Loucy (cell line): ENCODE data around the gene DYRK1B.

ENCODE experiments used
- EZH2phosphoT487 ChIP-seq: fragments of 200-600 bp; IDR thresholded peaks from 2 replicates; pipeline ENCODE4 v1.6.1; 2018; ENCODE audit warnings: antibody characterized with exemption, mild to moderate bottlenecking, moderate library complexity, borderline replicate concordance
- TF ChIP-seq, protein P1 (sequence below): fragments of 200-600 bp; sonication (generic); conservative IDR thresholded peaks from 2 replicates; pipeline ENCODE4 v1.5.1; 2014; ENCODE audit warnings: mild to moderate bottlenecking, antibody characterized with exemption, low read length

DNA sequence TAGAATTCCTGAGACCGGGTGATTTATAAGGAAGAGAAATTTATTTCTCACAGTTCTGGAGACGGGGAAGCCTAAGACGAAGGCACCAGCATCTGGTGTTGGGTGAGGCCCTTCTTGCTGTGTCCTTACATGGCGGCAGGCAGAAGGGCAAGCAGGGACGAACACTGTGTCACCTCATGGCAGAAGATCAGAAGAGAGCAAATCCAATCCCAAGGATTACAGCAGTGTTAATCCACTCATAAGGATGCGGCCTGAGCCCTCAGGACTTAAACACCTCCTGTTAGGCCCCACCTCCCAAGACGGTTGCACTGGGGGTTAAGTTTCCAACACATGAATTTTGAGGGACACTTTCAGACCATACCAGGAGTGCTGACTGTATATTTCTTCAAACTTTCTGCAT, 18.9 kb upstream of the DYRK1B start:
- TF ChIP-seq, protein P1, sequence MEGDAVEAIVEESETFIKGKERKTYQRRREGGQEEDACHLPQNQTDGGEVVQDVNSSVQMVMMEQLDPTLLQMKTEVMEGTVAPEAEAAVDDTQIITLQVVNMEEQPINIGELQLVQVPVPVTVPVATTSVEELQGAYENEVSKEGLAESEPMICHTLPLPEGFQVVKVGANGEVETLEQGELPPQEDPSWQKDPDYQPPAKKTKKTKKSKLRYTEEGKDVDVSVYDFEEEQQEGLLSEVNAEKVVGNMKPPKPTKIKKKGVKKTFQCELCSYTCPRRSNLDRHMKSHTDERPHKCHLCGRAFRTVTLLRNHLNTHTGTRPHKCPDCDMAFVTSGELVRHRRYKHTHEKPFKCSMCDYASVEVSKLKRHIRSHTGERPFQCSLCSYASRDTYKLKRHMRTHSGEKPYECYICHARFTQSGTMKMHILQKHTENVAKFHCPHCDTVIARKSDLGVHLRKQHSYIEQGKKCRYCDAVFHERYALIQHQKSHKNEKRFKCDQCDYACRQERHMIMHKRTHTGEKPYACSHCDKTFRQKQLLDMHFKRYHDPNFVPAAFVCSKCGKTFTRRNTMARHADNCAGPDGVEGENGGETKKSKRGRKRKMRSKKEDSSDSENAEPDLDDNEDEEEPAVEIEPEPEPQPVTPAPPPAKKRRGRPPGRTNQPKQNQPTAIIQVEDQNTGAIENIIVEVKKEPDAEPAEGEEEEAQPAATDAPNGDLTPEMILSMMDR: no peak
- no peak for TF ChIP-seq EZH2phosphoT487
